IMR-90 (cell line): ENCODE results near the gene RAD51B. TPM values are rescaled to one million over a fixed set of nuclear protein-coding genes. Genes with fewer than 3 reads are reported as not detected.

Experiments
- ATAC-seq: fragments of 200-7000 bp; cut with Tn5 transposase; 2 replicates; pipeline ENCODE4 v1.9.1; 2020; ENCODE audit warnings: low read depth, mild to moderate bottlenecking, moderate library complexity
- BruUV-seq: library from RNA; stranded (reverse); fragments of 400-500 nt; replicated peaks from 2 replicates; lab custom pipeline; 2021; lab: Mats Ljungman, UMichigan
- CTCF ChIA-PET: fragments of 300-600 bp; formaldehyde crosslinking; extraction: SDS; loops from one replicate; lab custom pipeline; 2021; ENCODE audit warnings: antibody characterized with exemption; lab: Yijun Ruan, JAX
- POLR2A ChIA-PET: fragments of 300-600 bp; sonication (Branson Sonifier 250); formaldehyde crosslinking; loops from one replicate; lab custom pipeline; 2022; ENCODE audit warnings: antibody characterized with exemption; ENCODE audit not compliant: unreplicated experiment; lab: Charles Lee
- DNase-seq: peaks from one replicate; pipeline ENCODE4 v3.0.0; 2013
- H2AFZ ChIP-seq: replicated peaks from 2 replicates; pipeline ENCODE3; 2013; ENCODE audit warnings: low read length, mild to moderate bottlenecking; ENCODE audit not compliant: poor library complexity
- H2AK5ac ChIP-seq: 2 replicates; pipeline ENCODE4 v1.6.1; 2013; ENCODE audit warnings: low read depth, low read length, inconsistent platforms
- H2AK9ac ChIP-seq: replicated peaks from 2 replicates; pipeline ENCODE3; 2013; ENCODE audit warnings: mild to moderate bottlenecking, low read depth, low read length, moderate library complexity; ENCODE audit not compliant: poor library complexity
- H2BK120ac ChIP-seq: 2 replicates; pipeline ENCODE4 v1.6.1; 2013; ENCODE audit warnings: low read depth, low read length, inconsistent platforms
- H2BK15ac ChIP-seq: 3 replicates; pipeline ENCODE4 v1.6.1; 2013; ENCODE audit warnings: low read depth, low read length, inconsistent platforms
- H2BK20ac ChIP-seq: 2 replicates; pipeline ENCODE4 v1.6.1; 2013; ENCODE audit warnings: low read depth, mild to moderate bottlenecking, inconsistent platforms, low read length, moderate library complexity
- H2BK5ac ChIP-seq: 2 replicates; pipeline ENCODE4 v1.6.1; 2013; ENCODE audit warnings: mild to moderate bottlenecking, low read depth, low read length, inconsistent platforms; ENCODE audit not compliant: poor library complexity, severe bottlenecking
- H3K14ac ChIP-seq: replicated peaks from 2 replicates; pipeline ENCODE4 v1.6.1; 2013; ENCODE audit warnings: low read depth, low read length, inconsistent platforms
- H3K18ac ChIP-seq: 2 replicates; pipeline ENCODE4 v1.6.1; 2013; ENCODE audit warnings: low read depth, low read length, control low read depth
- H3K23ac ChIP-seq: 2 replicates; pipeline ENCODE4 v1.6.1; 2013; ENCODE audit warnings: low read depth, low read length, inconsistent platforms
- H3K27ac ChIP-seq: 2 replicates; pipeline ENCODE4 v1.5.1; 2013; ENCODE audit warnings: mild to moderate bottlenecking, control low read depth, low read length; ENCODE audit not compliant: insufficient read depth
- H3K27me3 ChIP-seq: 2 replicates; pipeline ENCODE4 v1.6.1; 2013; ENCODE audit warnings: low read length; ENCODE audit not compliant: control insufficient read depth, insufficient read depth
- H3K36me3 ChIP-seq: 2 replicates; pipeline ENCODE4 v1.6.1; 2013; ENCODE audit warnings: low read length, mixed read lengths; ENCODE audit not compliant: control insufficient read depth, insufficient read depth
- H3K4ac ChIP-seq: 2 replicates; pipeline ENCODE4 v1.6.1; 2013; ENCODE audit warnings: low read depth, low read length, inconsistent platforms
- H3K4me1 ChIP-seq: 2 replicates; pipeline ENCODE4 v1.6.1; 2013; ENCODE audit warnings: low read length, mixed read lengths; ENCODE audit not compliant: control insufficient read depth, insufficient read depth
- H3K4me2 ChIP-seq: 2 replicates; pipeline ENCODE4 v1.6.1; 2013; ENCODE audit warnings: low read depth, mild to moderate bottlenecking, control low read depth, low read length, moderate library complexity
- H3K4me3 ChIP-seq: 2 replicates; pipeline ENCODE4 v1.5.1; 2013; ENCODE audit warnings: low read depth, mild to moderate bottlenecking, control low read depth, low read length, moderate library complexity; ENCODE audit not compliant: insufficient read depth
- H3K56ac ChIP-seq: 2 replicates; pipeline ENCODE4 v1.6.1; 2013; ENCODE audit warnings: low read length, inconsistent platforms; ENCODE audit not compliant: insufficient read depth; ENCODE audit errors: extremely low read depth
- H3K79me1 ChIP-seq, 2 experiments: 2 replicates each; pipeline ENCODE4 v1.6.1; 2013; ENCODE audit warnings: low read length in 2 of 2, inconsistent platforms in 1 of 2, low read depth in 1 of 2
- H3K9ac ChIP-seq: 2 replicates; pipeline ENCODE4 v1.6.1; 2013; ENCODE audit warnings: low read depth, low read length, control low read depth
- H3K9me1 ChIP-seq: 2 replicates; pipeline ENCODE4 v1.6.1; 2013; ENCODE audit warnings: low read length, inconsistent platforms; ENCODE audit not compliant: insufficient read depth
- H3K9me3 ChIP-seq: 2 replicates; pipeline ENCODE4 v1.6.1; 2013; ENCODE audit warnings: low read length; ENCODE audit not compliant: control insufficient read depth, insufficient read depth
- H4K20me1 ChIP-seq: 2 replicates; pipeline ENCODE4 v1.6.1; 2013; ENCODE audit warnings: low read length, inconsistent platforms; ENCODE audit not compliant: insufficient read depth
- H4K5ac ChIP-seq: 2 replicates; pipeline ENCODE4 v1.6.1; 2013; ENCODE audit warnings: mild to moderate bottlenecking, low read depth, low read length, control low read depth
- H4K8ac ChIP-seq, 2 experiments: 2 replicates each; pipeline ENCODE4 v1.6.1; 2013; ENCODE audit warnings: low read depth in 2 of 2, low read length in 2 of 2, control low read depth in 1 of 2, inconsistent platforms in 1 of 2
- H4K91ac ChIP-seq: 2 replicates; pipeline ENCODE4 v1.6.1; 2013; ENCODE audit warnings: low read depth, low read length, inconsistent platforms; ENCODE audit not compliant: insufficient read depth
- CEBPB ChIP-seq: IDR thresholded peaks from 2 replicates; pipeline ENCODE4 v1.6.1; 2012; ENCODE audit warnings: low read depth, low read length, improper control_type of control experiment
- CHD1 ChIP-seq: IDR thresholded peaks from 2 replicates; pipeline ENCODE4 v1.6.1; 2012; ENCODE audit warnings: low read depth, low read length, improper control_type of control experiment
- FOS ChIP-seq: fragments of 150-350 bp; IDR thresholded peaks from 2 replicates; pipeline ENCODE4 v1.6.1; 2016; ENCODE audit warnings: low read depth, low read length
- MAFK ChIP-seq: IDR thresholded peaks from 2 replicates; pipeline ENCODE4 v1.6.1; 2012; ENCODE audit warnings: low read depth, low read length, improper control_type of control experiment
- MAZ ChIP-seq: IDR thresholded peaks from 2 replicates; pipeline ENCODE4 v1.6.1; 2012; ENCODE audit warnings: low read depth, mild to moderate bottlenecking, low read length, improper control_type of control experiment, moderate library complexity, borderline replicate concordance
- MXI1 ChIP-seq: IDR thresholded peaks from 2 replicates; pipeline ENCODE4 v1.6.1; 2012; ENCODE audit warnings: low read depth, mild to moderate bottlenecking, low read length, moderate library complexity, borderline replicate concordance
- NFE2L2 ChIP-seq: fragments of 150-350 bp; IDR thresholded peaks from 2 replicates; pipeline ENCODE4 v1.6.1; 2016; ENCODE audit warnings: low read depth, mild to moderate bottlenecking, low read length
- POLR2A ChIP-seq: IDR thresholded peaks from 2 replicates; pipeline ENCODE4 v1.6.1; 2012; ENCODE audit warnings: mild to moderate bottlenecking, low read depth, low read length
- RAD21 ChIP-seq: IDR thresholded peaks from 2 replicates; pipeline ENCODE4 v1.6.1; 2012; ENCODE audit warnings: low read length, improper control_type of control experiment
- RCOR1 ChIP-seq: IDR thresholded peaks from 2 replicates; pipeline ENCODE4 v1.6.1; 2012; ENCODE audit warnings: mild to moderate bottlenecking, low read length, improper control_type of control experiment; ENCODE audit not compliant: insufficient replicate concordance
- RFX5 ChIP-seq: IDR thresholded peaks from 2 replicates; pipeline ENCODE4 v1.8.0; 2012; ENCODE audit warnings: low read depth, mild to moderate bottlenecking, low read length, moderate library complexity
- WGBS, 2 experiments: methylation state at CpG; one replicate each; pipeline versions ENCODE4 v1.1.5 to v1.1.7; 2013; ENCODE audit warnings: missing lambda C conversion rate in 2 of 2; ENCODE audit not compliant: insufficient read length in 1 of 2; ENCODE audit errors: extremely low coverage in 2 of 2; 5-methylcytosine and 5-hydroxymethylcytosine counted together
- dilution Hi-C: fragments of 300-500 bp; cut with HindIII; formaldehyde crosslinking; loops from one replicate; pipeline ENCODE4 v1.14.3; 2018; ENCODE audit warnings: low sequenced_read_pairs; ENCODE audit not compliant: unreplicated experiment
- in situ Hi-C: fragments of 300-500 bp; cut with MboI; formaldehyde crosslinking; loops from 3 replicates; pipeline ENCODE4 v1.14.3; 2019; ENCODE audit warnings: low sequenced_read_pairs, inconsistent platforms, mixed read lengths
- intact Hi-C: fragments of 100-400 bp; cut with micrococcal nuclease; formaldehyde crosslinking; loops from 2 replicates; pipeline ENCODE4 v1.10.0; 2022
- polyA plus RNA-seq, 3 experiments: library from polyadenylated mRNA; depleted of rRNA; stranded (reverse); fragments of >200 nt; gene quantifications; 2 replicates each; pipeline ENCODE4 v1.2.3, GENCODE V29; 2012; ENCODE audit warnings: low replicate concordance in 1 of 3
- total RNA-seq: library from RNA; depleted of rRNA; stranded (reverse); fragments of >200 nt; gene quantifications from 2 replicates; pipeline ENCODE4 v1.2.3, GENCODE V29; 2012
- TF ChIP-seq, protein P1 (sequence below): fragments of 150-350 bp; IDR thresholded peaks from 2 replicates; pipeline ENCODE4 v1.6.1; 2016; ENCODE audit warnings: low read depth, mild to moderate bottlenecking, low read length, moderate library complexity, borderline replicate concordance
- TF ChIP-seq, protein P2 (sequence below): fragments of 150-350 bp; IDR thresholded peaks from 2 replicates; pipeline ENCODE4 v1.6.1; 2017; ENCODE audit warnings: mild to moderate bottlenecking, antibody characterized with exemption, low read length, low read depth
- TF ChIP-seq, protein P3 (sequence below): conservative IDR thresholded peaks from 2 replicates; pipeline ENCODE4 v1.5.1; 2012; ENCODE audit warnings: mild to moderate bottlenecking, low read depth, low read length, improper control_type of control experiment

Gene RAD51B
- total and polyA plus RNA-seq, 2 of the 4 experiments (the other 2 are of a cell fraction): 5.1 to 18.8 TPM

DNA sequence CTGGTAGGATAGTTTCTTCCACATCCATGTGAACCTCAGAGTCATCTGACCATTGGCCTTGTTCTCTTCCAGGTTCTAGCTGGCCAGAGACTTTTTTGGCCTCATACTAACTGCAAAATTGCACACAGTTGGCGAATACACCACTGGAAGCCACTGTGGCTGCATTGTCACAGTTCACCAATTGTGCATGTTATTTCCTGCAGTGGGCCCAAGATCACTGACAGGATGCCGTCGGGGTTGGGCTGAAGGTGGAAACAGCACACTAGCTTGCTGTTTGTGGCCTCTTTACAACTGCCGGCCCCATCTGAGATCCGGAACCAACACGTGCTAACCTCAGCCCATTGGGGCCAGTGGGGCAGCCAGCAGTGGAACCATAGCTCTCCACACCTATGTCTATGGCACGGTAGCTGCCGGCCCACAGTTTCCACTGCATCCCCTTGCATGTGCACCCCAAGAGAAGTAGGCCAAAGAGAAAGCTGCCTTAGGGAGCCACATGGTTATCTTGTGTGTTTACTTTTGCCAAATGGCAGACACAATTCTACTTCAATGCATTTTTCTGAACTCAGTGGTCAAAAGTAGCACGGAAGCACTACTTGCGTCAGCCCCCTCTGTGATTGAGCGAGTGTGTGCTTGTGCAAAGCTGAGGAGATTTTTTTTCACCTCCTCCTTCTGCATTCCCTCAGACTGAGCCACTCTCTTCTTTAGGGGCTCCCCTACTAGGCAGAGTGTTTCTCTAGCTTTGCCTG lies 464.0 kb downstream of the RAD51B start:
- Histone ChIP-seq H3K4me2 (no peak overlapping the region), H3K9ac (no peak overlapping the region), H2BK120ac (no peak overlapping the region), H3K18ac (no peak overlapping the region), H2AK5ac (no peak overlapping the region), H3K56ac (no peak overlapping the region), H4K91ac (no peak overlapping the region), H4K8ac (no peak overlapping the region), H2BK15ac (no peak overlapping the region), H3K4ac (no peak overlapping the region; the same call in 1 of the 2 replicates), H3K36me3 (no peaks in the 10 kb centered on the region), H3K4me1 (peaks cover 3% of the 10 kb centered on the region), H3K9me1 (peaks cover 5% of the 10 kb centered on the region; the same call in 1 of the 2 replicates), H3K27ac (no peak overlapping the region), H3K27me3 (no peaks in the 10 kb centered on the region), H3K23ac (no peak overlapping the region), H3K9me3 (no peaks in the 10 kb centered on the region), H2BK5ac (no peak overlapping the region), H3K79me1 (no peaks in the 10 kb centered on the region; a peak in 1 of 4 replicates), H3K14ac (peak overlapping the region; percentile 35; the same call in 1 of the 2 replicates), H4K20me1 (no peaks in the 10 kb centered on the region), H2BK20ac (no peak overlapping the region), H3K4me3 (no peak overlapping the region), H2AK9ac (no peak overlapping the region), H2AFZ (no peak overlapping the region), H4K5ac (no peak overlapping the region)
- DNase-seq: no peak
- ATAC-seq: no peak
- 100% methylated on average over 3 of the region's 11 CpGs; no CpG with 5 or more reads in 1 of the 2 experiments for WGBS, 2 experiments
- no TSS peak for BruUV-seq
- ChIA-PET POLR2A (no interaction called here), CTCF (no interaction called here)
- TF ChIP-seq MAFK (no peak), MXI1 (no peak), CEBPB (no peak), RCOR1 (no peak), POLR2A (no peak), FOS (no peak), RFX5 (no peak), NFE2L2 (no peak), CHD1 (no peak), RAD21 (no peak), MAZ (no peak)
- TF ChIP-seq, protein P1, sequence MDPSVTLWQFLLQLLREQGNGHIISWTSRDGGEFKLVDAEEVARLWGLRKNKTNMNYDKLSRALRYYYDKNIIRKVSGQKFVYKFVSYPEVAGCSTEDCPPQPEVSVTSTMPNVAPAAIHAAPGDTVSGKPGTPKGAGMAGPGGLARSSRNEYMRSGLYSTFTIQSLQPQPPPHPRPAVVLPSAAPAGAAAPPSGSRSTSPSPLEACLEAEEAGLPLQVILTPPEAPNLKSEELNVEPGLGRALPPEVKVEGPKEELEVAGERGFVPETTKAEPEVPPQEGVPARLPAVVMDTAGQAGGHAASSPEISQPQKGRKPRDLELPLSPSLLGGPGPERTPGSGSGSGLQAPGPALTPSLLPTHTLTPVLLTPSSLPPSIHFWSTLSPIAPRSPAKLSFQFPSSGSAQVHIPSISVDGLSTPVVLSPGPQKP: no peak
- TF ChIP-seq, protein P2, sequence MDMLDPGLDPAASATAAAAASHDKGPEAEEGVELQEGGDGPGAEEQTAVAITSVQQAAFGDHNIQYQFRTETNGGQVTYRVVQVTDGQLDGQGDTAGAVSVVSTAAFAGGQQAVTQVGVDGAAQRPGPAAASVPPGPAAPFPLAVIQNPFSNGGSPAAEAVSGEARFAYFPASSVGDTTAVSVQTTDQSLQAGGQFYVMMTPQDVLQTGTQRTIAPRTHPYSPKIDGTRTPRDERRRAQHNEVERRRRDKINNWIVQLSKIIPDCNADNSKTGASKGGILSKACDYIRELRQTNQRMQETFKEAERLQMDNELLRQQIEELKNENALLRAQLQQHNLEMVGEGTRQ: no peak
- TF ChIP-seq, protein P3, sequence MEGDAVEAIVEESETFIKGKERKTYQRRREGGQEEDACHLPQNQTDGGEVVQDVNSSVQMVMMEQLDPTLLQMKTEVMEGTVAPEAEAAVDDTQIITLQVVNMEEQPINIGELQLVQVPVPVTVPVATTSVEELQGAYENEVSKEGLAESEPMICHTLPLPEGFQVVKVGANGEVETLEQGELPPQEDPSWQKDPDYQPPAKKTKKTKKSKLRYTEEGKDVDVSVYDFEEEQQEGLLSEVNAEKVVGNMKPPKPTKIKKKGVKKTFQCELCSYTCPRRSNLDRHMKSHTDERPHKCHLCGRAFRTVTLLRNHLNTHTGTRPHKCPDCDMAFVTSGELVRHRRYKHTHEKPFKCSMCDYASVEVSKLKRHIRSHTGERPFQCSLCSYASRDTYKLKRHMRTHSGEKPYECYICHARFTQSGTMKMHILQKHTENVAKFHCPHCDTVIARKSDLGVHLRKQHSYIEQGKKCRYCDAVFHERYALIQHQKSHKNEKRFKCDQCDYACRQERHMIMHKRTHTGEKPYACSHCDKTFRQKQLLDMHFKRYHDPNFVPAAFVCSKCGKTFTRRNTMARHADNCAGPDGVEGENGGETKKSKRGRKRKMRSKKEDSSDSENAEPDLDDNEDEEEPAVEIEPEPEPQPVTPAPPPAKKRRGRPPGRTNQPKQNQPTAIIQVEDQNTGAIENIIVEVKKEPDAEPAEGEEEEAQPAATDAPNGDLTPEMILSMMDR: no peak
- in situ Hi-C loops (no loop called here), intact Hi-C loops (no loop called here), dilution Hi-C loops (no loop called here)
